PC-3 (cell line): ENCODE results near the gene SEMA3C. TPM values are rescaled to one million over a fixed set of nuclear protein-coding genes. Genes with fewer than 3 reads are reported as not detected.

Experiments
- ATAC-seq: fragments of 200-7000 bp; cut with Tn5 transposase; 2 replicates; pipeline ENCODE4 v1.9.1; 2020; ENCODE audit warnings: mild to moderate bottlenecking, moderate library complexity
- BruUV-seq: library from RNA; stranded (reverse); fragments of 400-500 nt; replicated peaks from 2 replicates; lab custom pipeline; 2021; lab: Mats Ljungman, UMichigan
- CTCF ChIA-PET: fragments of 300-600 bp; sonication (Branson Sonifier 250); formaldehyde crosslinking; loops from one replicate; lab custom pipeline; 2022; ENCODE audit warnings: antibody characterized with exemption; lab: Charles Lee
- POLR2A ChIA-PET: fragments of 300-600 bp; sonication (Branson Sonifier 250); formaldehyde crosslinking; loops from one replicate; lab custom pipeline; 2022; ENCODE audit warnings: antibody characterized with exemption; ENCODE audit not compliant: unreplicated experiment; lab: Charles Lee
- DNase-seq: peaks from one replicate; pipeline ENCODE4 v3.0.0-alpha.2; 2015
- H2AFZ ChIP-seq: fragments of 300-600 bp; sonication (generic); 2 replicates; pipeline ENCODE4 v1.6.0; 2016; ENCODE audit warnings: antibody characterized with exemption, low read length
- H3F3A ChIP-seq: fragments of 300-600 bp; sonication (generic); one replicate; pipeline ENCODE4 v1.6.0; 2017; ENCODE audit warnings: antibody characterized with exemption, low read length, control low read depth, mild to moderate bottlenecking; ENCODE audit not compliant: unreplicated experiment
- H3K27ac ChIP-seq: fragments of 300-600 bp; sonication (generic); 2 replicates; pipeline ENCODE4 v1.5.1; 2016; ENCODE audit warnings: mild to moderate bottlenecking, low read length
- H3K27me3 ChIP-seq: fragments of 300-600 bp; sonication (generic); 2 replicates; pipeline ENCODE4 v1.6.1; 2016; ENCODE audit warnings: low read length, mixed read lengths
- H3K36me3 ChIP-seq: fragments of 300-600 bp; sonication (generic); 2 replicates; pipeline ENCODE4 v1.6.1; 2016; ENCODE audit warnings: low read depth, mixed run types, low read length, mixed read lengths
- H3K4me1 ChIP-seq: fragments of 300-600 bp; sonication (generic); 2 replicates; pipeline ENCODE4 v1.5.1; 2016; ENCODE audit warnings: low read length; ENCODE audit not compliant: insufficient read depth
- H3K4me2 ChIP-seq: fragments of 300-600 bp; sonication (generic); 2 replicates; pipeline ENCODE4 v1.6.0; 2016; ENCODE audit warnings: low read length
- H3K4me3 ChIP-seq: fragments of 300-600 bp; sonication (generic); 2 replicates; pipeline ENCODE4 v1.5.1; 2016; ENCODE audit warnings: mild to moderate bottlenecking, low read length, mixed read lengths
- H3K79me2 ChIP-seq: fragments of 300-600 bp; sonication (generic); 2 replicates; pipeline ENCODE4 v1.6.1; 2017; ENCODE audit warnings: low read length, mixed read lengths
- H3K9ac ChIP-seq: fragments of 300-600 bp; sonication (generic); 2 replicates; pipeline ENCODE4 v1.6.0; 2016; ENCODE audit warnings: mild to moderate bottlenecking, low read length
- H3K9me2 ChIP-seq: fragments of 300-600 bp; sonication (generic); replicated peaks from 2 replicates; pipeline ENCODE4 v1.6.1; 2016; ENCODE audit warnings: mixed run types, low read length, mixed read lengths
- H3K9me3 ChIP-seq: fragments of 300-600 bp; sonication (generic); 2 replicates; pipeline ENCODE4 v1.6.1; 2016; ENCODE audit warnings: low read length, mixed read lengths
- H4K20me1 ChIP-seq: fragments of 300-600 bp; sonication (generic); 2 replicates; pipeline ENCODE4 v1.6.1; 2016; ENCODE audit warnings: low read length, mixed read lengths
- EZH2 ChIP-seq: fragments of 300-600 bp; sonication (generic); IDR thresholded peaks from one replicate; pipeline ENCODE4 v1.6.1; 2017; ENCODE audit warnings: antibody characterized with exemption, mild to moderate bottlenecking, low read length; ENCODE audit not compliant: unreplicated experiment
- EZH2phosphoT487 ChIP-seq: fragments of 300-600 bp; sonication (generic); IDR thresholded peaks from 2 replicates; pipeline ENCODE4 v1.6.1; 2018; ENCODE audit warnings: mild to moderate bottlenecking, antibody characterized with exemption, low read length, borderline replicate concordance
- intact Hi-C: fragments of 100-400 bp; cut with micrococcal nuclease; formaldehyde crosslinking; loops from 2 replicates; pipeline ENCODE4 v1.9.0; 2023
- total RNA-seq: library from RNA; depleted of rRNA; stranded (reverse); fragments of >200 nt; gene quantifications from 2 replicates; pipeline ENCODE4 v1.2.3, GENCODE V29; 2014
- TF ChIP-seq, protein P1 (sequence below): fragments of 300-600 bp; sonication (generic); conservative IDR thresholded peaks from 2 replicates; pipeline ENCODE4 v1.5.1; 2017; ENCODE audit warnings: antibody characterized with exemption, low read depth, mild to moderate bottlenecking, low read length

The SEMA3C gene
- total RNA-seq, 1 experiment from 2014 or later = 28.0 TPM

DNA sequence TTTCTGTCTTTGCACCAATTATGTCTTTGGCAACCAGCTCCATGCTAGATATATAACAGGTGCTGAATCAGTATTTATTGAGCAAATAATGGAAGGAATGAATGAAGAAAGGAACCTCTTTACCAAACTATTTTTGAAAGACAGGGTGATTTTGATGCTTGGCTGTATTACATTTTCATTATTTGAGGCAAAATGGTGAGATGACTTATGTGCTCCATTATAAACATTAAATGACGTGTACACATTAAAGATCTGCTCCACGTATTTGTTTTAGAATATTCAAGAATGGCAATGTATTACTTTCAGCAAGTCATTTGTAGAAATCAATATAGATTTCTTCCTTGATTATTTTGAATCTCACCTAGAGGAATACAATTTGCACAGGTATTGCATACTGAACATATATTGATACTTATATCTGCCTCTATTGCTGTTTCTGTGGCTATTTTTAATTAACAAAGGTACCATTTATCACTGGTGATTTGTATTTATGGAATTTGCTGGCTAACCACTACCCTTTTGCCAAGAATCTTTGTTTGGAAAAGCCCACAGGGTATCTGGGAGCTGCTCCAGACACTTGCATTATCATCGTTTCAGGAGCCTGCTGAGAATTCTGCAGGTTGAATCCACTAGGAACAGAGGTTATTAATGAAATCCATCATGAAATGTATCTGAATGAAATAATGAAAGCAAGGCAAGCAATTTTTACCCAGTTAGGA is 92.2 kb downstream of the SEMA3C start:
- intact Hi-C loops = loop anchor here (2.0 kb wide), 2 partner anchors 56 to 92 kb away; partner anchors contain the start of gene SEMA3C
- DNase-seq (peak; percentile 87), ATAC-seq (peak; percentile 82)
- Histone ChIP-seq H3F3A (no peaks in the 10 kb centered on the region), H4K20me1 (no peaks in the 10 kb centered on the region), H3K9ac (0 out of 2 replicates have a peak overlapping the region, but pooled peaks have one; percentile 6), H3K4me2 (peak overlapping the region; percentile 55), H3K9me3 (no peaks in the 10 kb centered on the region), H3K27me3 (no peaks in the 10 kb centered on the region), H3K79me2 (peaks cover 20% of the 10 kb centered on the region), H3K36me3 (0 out of 2 replicates have a peak, but pooled peaks cover 7% of the 10 kb centered on the region), H3K4me3 (0 out of 2 replicates have a peak overlapping the region, but pooled peaks have one; percentile 14), H3K4me1 (peaks cover 51% of the 10 kb centered on the region), H2AFZ (no peak overlapping the region), H3K27ac (peak overlapping the region; percentile 80), H3K9me2 (no peaks in the 10 kb centered on the region)
- POLR2A ChIA-PET = no interaction called here
- BruUV-seq = TSS peak; percentile 10
- CTCF ChIA-PET = interaction anchor here (0.7 kb wide), 1 partner anchor 104 kb away, joined by 3 read pairs; no protein-coding TSS in a partner anchor
- TF ChIP-seq EZH2phosphoT487 = no peak
- TF ChIP-seq EZH2 = no peak
- TF ChIP-seq, protein P1, sequence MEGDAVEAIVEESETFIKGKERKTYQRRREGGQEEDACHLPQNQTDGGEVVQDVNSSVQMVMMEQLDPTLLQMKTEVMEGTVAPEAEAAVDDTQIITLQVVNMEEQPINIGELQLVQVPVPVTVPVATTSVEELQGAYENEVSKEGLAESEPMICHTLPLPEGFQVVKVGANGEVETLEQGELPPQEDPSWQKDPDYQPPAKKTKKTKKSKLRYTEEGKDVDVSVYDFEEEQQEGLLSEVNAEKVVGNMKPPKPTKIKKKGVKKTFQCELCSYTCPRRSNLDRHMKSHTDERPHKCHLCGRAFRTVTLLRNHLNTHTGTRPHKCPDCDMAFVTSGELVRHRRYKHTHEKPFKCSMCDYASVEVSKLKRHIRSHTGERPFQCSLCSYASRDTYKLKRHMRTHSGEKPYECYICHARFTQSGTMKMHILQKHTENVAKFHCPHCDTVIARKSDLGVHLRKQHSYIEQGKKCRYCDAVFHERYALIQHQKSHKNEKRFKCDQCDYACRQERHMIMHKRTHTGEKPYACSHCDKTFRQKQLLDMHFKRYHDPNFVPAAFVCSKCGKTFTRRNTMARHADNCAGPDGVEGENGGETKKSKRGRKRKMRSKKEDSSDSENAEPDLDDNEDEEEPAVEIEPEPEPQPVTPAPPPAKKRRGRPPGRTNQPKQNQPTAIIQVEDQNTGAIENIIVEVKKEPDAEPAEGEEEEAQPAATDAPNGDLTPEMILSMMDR = no peak

DNA sequence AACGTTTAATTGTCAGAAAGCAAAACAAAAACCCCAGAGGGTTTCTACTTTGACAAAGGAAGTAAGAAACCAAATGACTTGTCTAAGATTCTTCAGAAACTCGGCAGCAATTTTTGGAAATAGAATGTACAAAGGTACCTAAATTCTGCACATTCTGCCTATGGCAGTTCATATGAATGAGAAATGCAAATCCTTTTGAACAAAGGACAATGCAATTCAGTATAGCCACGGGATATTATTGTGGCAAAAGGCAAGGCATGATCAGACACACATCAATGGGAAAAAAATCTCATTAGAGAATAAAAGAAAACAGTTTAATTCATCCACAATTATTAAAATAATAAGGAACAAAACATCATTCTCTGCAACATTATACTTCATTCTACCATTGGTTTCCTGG is 93.4 kb downstream of the SEMA3C start:
- intact Hi-C loops = no loop called here
- ATAC-seq (no peak), DNase-seq (no peak)
- Histone ChIP-seq H4K20me1 (no peaks in the 10 kb centered on the region), H3K27ac (peak overlapping the region; percentile 80), H3K4me2 (no peak overlapping the region), H3K4me1 (peaks cover 47% of the 10 kb centered on the region), H2AFZ (no peak overlapping the region), H3K27me3 (no peaks in the 10 kb centered on the region), H3K9me2 (no peaks in the 10 kb centered on the region), H3K79me2 (peaks cover 18% of the 10 kb centered on the region), H3K9ac (no peak overlapping the region), H3K36me3 (0 out of 2 replicates have a peak, but pooled peaks cover 7% of the 10 kb centered on the region), H3F3A (no peaks in the 10 kb centered on the region), H3K4me3 (no peak overlapping the region), H3K9me3 (no peaks in the 10 kb centered on the region)
- POLR2A ChIA-PET = no interaction called here
- CTCF ChIA-PET = no interaction called here
- no TSS peak for BruUV-seq
- TF ChIP-seq EZH2phosphoT487 = no peak
- no peak for TF ChIP-seq EZH2
- TF ChIP-seq, protein P1 = no peak

DNA sequence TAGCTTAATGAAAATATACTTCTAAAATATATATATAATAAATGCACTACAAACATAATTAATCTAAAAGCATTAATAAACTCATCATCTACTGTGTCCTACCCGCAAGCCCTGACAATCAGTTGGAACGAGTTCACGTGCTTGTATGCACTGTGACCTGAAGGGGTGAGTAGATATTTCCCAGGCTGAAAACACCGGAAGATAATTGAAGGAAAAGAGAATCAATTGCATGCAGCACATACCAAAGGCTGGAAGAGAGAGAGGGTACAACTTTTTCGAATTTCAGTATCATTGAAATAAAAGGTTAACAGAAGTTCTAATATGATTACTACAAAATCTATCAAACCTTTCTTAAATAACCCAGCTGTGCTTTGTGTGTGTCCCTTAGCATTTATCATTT is 94.6 kb downstream of the SEMA3C start:
- ATAC-seq = no peak
- BruUV-seq = no TSS peak
- TF ChIP-seq EZH2 (no peak), EZH2phosphoT487 (no peak)
- TF ChIP-seq, protein P1 = no peak
- H3K9me2 ChIP-seq = no peaks in the 10 kb centered on the region
- intact Hi-C loops = no loop called here
- H3K36me3 ChIP-seq = 0 out of 2 replicates have a peak, but pooled peaks cover 7% of the 10 kb centered on the region
- H3K4me1 ChIP-seq = peaks cover 38% of the 10 kb centered on the region
- DNase-seq = no peak
- ChIA-PET POLR2A (interaction anchor here (0.7 kb wide), 1 partner anchor 106 kb away, joined by 5 read pairs; no protein-coding TSS in a partner anchor), CTCF (no interaction called here)
- peaks cover 5% of the 10 kb centered on the region for H3K79me2 ChIP-seq
- H3K9me3 ChIP-seq = no peaks in the 10 kb centered on the region
- no peaks in the 10 kb centered on the region for H4K20me1 ChIP-seq
- H3K9ac ChIP-seq = no peak overlapping the region
- no peak overlapping the region for H3K4me3 ChIP-seq
- no peak overlapping the region for H2AFZ ChIP-seq
- H3K27ac ChIP-seq = no peak overlapping the region
- H3K4me2 ChIP-seq = no peak overlapping the region
- no peaks in the 10 kb centered on the region for H3F3A ChIP-seq
- H3K27me3 ChIP-seq = no peaks in the 10 kb centered on the region
